Measurements from ENCODE around the gene PDZD4.
"Not testable (repeated sequence)": the region's sequence is repeated elsewhere in the genome, so short reads cannot be mapped to it uniquely, and the experiment has no call there.

PDZD4 gene

DNA sequence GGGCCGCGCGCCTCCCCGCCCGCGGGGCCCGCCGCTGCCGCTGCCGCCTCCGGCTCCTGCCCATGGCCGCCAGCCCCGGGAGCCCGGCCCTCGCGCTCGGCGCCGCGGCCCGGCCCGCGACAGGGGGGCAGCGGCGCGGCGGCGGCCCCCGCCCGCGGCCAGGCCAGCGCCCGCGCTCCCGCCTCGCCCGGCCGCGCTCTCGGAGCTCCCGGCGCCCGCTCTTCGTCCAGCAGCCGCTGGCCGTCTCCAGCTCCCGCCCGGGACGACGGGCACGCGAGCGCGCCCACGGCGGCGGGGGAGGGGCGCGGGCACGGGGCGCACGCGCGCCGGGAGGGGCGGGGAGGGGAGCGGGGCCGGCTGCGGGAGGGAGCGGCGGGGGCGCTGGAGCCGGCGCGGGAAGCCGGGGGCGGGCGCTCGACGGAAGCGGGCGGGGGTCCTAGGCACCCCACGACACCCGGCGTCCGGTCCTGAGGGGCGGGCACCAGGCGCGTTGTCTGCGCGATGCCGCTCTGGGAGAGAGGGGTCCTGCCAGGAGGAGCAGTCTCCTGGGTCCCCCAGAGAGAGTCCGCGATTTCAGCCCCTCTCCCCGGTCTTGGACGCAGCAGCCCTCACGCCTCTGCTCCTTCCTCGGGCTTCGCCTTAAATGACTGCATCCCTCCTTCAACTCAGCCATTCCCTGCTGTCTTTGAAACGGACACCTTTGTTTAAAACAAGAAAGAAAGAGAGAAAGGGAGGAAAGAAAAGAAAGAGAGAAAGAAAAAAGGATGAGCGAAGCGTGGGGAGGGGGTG, 490 bp upstream of the PDZD4 start:
- no peak for DNase-seq

DNA sequence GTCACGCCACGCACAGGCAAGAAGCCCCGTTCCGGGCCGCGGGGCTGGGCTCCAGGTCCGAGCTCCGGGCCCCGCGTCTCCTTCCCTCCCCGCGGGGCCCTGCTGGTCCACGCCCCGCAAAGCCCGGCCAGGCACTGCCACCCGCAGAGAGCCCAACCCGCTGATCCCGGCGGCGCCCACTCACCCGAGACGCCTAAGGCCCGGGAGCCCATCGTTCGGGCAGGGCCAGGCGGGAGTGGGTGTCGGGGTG, 870 bp downstream of the PDZD4 start:
- no peak for DNase-seq

GRCh38 chrX:153828723-153829548, 1.4 kb downstream of the PDZD4 start:
- no peak for DNase-seq

DNA sequence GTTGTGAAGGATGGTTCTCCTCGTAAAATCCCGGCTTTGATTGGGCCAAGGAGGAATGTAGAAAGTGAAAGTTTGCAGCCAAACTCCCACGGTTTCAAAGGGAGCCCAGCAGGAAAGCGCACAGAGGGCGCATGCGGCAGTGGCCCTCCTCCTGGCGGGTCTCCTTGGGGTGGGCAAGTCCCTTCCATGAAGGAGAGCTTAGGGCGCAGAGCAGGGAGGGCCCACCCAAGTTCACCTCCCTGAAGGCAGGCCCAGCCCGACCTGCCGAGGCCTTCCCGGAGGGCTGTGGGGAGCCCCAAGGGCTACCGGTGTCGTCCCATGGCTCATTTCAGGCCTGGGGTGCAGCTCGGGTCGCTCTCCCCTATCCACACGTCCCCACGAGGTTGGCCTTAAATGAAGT, 2.0 kb downstream of the PDZD4 start:
- DNase-seq: no peak

GRCh38 chrX:153827903-153828302, 2.4 kb downstream of the PDZD4 start:
- DNase-seq: no peak

DNA sequence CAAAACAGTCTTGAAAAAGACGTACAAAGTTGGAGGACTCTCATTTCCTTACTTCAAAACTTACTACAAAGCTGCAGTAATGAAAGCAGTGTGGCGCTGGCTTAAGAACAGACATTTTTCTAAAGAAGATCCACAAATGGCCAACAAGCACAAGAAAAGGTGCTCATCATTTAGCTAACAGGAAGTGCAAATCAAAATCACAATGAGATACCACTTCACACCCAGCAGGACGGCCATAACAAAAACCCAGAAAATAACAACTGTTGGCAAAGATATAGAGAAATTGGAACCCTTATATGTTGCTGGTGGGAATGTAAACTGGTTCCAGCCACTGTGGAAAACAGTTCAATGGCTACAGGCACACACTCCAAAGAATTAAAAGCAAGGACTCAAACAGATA, 3.3 kb downstream of the PDZD4 start:
- no peak for DNase-seq

- DNase-seq: no peak
Measured at GRCh38 chrX:153825042-153825441, 5.3 kb downstream of the PDZD4 start.

DNA sequence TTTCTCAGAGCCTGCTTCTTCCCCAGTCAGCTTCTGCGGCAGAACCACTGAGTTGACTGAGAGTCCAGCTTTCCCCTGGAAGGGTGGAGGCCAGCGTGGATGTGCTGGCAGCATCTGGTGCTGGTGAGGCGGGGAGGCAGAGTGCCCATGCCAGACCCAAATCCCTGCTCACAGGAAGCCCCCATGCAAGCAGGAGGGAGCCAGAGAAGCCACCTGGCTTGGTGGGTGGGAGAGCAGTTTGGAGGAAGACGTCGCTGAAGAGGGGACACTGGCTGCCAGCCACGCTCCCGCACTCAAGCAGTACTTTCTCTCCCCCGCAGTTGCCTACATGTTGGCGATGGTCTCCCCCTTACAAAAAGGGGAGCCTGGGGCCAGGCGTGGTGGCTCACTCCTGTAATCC, 6.0 kb downstream of the PDZD4 start:
- no peak for DNase-seq

DNA sequence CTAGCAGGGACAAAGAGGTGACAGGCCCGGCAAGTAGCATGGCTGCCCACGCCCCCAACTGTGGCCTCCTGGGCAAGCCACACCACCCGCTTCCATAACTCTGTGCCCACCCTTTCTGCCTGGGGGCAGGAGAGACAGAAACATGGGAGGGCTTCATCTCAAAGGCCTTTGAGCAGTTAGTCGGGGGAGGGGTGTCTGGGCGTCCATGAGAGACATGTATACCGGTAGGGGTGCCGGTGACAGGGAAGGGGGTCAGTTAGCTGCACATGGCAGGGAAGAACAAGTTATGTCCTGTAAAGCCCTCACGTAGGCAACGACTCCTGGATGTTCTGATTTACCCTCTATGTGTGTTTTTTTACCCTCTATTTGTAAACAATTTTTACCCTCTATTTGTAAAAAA, 9.3 kb downstream of the PDZD4 start:
- no peak for DNase-seq

DNA sequence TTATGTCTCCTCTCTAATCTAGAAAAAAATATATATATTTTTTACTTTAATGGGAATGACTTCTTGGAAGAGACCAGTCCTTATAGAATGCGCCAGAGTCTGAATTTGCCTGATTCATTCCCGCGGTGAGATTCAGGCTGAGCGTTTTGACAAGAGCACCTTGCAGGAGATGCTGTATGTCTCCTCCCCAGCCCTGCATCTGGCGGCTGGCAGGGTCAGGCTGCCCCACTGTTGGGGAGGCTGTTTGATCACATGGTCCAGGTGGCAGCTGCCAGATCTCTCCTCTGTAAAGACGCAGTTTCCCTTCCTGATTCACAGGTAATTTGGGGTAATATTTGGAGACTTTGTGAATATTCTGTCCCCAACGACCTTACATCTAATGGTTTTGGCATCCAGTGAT, 9.7 kb downstream of the PDZD4 start:
- no peak for DNase-seq

DNA sequence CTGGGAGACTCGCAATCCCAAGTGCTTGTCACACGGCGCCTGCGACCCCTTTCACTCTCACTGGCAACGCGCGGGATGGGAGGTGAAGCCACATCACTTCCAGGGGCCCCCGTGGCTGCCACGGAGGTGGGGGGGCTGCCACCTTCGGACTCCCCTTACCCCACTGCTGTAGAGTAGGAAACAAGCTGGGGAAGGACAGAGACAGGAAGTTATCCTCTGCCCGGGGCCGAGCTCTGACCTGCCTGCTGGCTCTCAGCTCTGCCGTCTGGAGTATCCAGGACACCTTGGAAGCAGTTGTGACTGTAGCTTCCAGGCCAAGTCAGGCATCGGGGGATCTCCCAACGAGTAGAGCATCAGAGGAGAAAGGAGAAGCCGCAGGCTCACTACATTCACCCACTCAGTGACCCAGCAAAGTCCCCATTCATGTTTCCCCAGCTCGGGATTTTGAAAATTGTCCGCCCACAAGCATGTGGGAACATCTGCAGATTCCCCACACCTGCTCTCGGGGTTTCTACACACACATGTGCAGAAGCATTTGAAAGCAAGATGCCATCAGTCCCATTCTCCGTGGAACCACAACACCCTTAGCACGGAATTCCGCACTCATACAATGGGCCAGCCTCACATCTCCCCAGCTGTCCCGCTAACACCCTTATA, 10.8 kb downstream of the PDZD4 start:
- DNase-seq: no peak

DNA sequence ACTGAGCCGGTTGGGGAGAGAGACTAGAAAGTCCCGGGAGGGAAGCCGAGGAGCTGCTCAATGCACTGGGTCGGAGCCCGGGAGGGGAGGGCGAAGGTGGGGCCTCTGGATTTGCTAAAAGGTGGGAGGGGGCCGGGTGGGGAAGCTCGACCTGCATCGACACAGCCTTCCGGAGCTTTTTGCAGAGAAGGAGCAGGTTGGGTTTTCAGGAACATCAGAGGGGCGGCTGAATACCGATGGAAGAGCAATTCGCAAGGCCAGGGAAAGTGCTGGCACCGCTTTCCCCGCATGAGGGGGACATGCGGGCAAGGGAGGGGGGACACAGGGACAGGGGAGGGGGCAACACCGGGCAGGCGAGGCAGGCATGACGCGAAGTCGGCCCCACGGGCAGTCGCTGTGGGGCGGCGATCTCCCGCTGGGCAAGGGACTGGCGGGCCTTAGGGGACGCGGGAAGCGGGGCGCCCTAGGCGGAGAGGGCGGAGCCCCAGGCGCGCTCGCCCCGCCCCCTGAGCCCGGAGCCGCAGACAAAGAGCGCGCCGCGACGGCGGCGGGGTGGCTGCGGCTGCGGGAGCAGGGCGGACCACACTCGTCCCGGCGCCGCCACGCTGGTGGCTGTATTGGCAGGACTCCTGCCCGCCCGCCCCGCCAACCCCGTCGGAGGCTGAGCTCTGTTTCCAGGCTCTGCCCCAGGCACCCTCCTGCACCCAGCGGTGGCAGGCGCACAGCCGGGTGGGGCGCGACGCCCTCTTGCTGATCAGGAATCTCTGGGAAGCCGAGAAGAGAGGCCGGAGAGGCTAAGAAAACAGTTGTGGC, 11.6 kb downstream of the PDZD4 start:
- no peak for DNase-seq

DNA sequence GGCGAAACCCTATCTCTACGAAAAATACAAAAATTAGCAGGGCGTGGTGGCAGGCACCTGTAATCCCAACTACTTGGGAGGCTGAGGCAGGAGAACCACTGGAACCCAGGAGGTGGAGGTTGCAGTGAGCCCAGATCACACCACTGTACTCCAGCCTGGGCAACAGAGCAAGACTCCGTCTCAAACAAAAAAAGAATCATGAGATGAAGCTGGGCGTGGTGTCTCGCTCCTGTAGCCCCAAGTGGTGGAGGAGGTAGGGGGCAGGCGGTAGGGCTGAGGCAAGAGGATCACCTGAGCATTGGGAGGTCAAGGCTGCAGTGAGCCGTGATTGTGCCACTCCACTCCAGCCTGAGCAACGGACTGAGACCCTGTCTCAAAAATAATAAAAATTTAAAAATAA, 12.3 kb downstream of the PDZD4 start:
- DNase-seq: not testable (repeated sequence)

DNA sequence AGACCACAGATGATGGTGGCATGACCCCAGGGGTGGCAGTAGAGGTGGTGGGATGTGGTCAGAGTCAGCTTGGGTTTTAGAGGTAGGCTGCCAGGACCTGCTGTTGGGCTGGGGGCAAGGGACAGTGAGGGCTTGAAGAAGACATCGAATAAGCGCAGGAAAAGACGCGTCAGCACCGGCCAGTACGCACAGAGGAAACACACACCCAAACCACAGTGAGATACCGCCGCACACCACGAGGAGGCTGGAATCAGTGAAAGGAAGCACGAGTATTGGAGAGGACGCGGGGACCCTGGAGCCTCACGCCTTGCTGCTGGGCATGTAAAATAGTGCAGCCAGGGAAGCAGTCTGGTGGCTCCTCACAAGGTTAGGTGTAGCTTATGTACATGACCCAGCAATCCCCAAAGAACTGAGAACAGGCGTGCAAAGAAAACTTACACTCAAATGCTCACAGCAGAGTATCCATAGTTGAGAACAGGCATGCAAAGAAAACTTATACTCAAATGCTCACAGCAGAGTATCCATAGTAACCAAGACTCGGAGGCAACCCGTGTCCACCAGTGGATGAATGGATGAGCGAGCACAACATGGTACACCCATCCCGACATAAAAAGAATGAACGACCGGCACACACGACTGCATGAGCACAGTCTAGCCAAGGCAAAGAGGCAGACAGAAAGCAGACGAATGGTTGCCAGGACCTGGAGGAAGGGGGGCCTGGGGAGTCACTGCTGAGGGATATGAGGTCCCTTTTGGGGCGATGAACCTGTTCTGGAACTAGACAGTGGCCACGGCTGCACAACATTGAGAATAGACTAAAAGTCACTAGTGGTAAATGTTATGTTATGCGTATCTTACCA, 13.3 kb downstream of the PDZD4 start:
- DNase-seq: no peak

DNA sequence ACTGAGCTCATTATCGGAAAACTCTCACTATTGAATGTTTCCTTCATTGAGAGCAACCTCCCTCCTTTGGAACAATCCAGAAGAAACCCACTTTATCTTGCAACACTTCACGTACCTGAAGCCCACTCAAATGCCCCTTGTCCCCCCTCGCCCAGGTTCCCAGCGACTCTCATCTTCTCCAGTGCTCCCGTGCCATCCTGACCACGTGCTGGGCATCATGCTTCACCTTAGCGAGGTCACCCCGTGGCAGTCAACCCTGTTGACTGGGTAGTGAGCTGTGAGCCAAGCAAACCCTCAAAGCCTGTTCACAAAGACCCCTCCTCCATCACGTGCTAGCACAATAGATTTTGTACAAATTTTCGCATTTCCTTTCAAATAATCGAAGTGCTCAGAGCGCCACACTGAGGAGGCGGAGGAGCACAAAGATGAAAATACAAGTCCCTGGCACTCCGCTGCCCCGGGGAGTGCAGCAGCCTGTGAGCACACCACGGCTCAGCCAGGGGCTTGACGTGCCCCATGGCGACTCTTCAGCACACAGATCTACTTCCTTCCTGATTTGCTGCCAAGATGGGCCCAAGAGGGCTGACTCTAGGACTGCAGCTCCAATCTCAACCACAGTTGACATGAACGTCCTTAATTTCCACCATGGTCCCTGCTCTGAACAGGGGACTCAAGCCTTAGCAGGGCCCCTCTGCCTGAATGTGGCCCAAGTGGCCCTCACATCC, 15.6 kb downstream of the PDZD4 start:
- no peak for DNase-seq

DNA sequence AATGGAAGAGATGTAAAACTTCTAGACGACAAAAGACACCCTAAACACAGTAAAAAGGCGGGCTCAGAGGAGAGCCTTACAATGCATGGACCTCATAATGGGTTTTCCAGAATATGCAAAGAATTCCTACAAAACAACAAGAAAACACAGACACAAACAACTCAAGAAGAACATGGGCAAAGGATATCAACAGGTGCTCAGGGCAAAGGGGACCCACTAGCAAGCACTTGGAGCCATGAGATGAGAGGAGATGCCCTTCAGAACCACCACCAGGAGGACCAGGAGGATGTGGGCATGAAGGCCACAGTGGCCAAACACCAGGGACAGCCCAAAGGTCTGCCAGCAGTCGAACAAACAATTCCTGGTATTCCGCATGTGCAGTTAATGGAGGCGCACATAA, 17.2 kb downstream of the PDZD4 start:
- DNase-seq: no peak

GRCh38 chrX:153812220-153812619, 18.1 kb downstream of the PDZD4 start:
- DNase-seq: no peak

- DNase-seq: no peak
Measured at GRCh38 chrX:153807976-153808375, 22.4 kb downstream of the PDZD4 start.

- DNase-seq: no peak
Measured at GRCh38 chrX:153806999-153807575, 23.3 kb downstream of the PDZD4 start.

DNA sequence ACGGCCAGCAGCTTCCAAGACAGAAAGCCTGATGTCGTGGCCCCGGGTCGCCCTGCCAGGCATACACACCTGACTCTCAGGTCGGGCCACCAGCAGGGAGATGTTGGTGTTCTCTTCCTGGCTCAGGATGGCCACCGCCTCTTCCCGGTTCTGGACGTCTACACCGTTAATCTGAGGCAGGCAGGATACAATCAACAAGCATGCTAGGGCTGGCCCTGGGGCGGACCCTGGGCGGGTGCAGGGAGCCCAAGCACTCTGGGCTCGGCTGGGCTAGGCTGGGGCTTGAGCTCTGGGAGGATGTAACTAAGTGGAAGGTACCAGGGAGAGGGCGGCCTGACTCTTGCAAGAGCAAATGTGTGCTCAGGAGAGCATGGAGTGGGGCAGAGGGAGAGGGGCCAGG, 24.9 kb downstream of the PDZD4 start:
- no peak for DNase-seq

DNA sequence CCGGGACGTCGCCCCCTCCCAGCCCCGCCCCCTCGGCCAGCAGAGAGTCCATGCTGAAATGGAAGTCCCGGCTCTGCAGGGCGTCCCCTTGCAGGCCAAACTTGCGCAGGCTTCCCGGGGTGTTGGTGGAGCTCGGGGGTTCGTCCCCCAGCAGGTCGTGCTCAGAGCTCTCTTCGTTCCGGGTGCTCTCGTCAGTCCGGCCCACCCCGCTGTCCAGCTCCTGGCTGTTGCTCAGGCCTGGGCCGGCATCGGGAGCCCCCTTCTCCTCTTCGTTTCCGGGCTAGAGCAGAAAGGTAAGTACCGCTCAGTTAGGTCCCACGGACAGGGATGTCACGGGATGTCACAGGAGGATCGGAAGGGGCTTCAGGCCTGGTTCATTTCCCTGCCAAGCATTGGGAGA, 25.7 kb downstream of the PDZD4 start:
- no peak for DNase-seq
